ENCODE results near the gene LMCD1. TPM values are rescaled to one million over a fixed set of nuclear protein-coding genes. Genes with fewer than 3 reads are reported as not detected.

LMCD1 gene
- total and polyA plus RNA-seq, 2 of the 8 experiments (the other 6 are each of a cell fraction or from before 2014, with no cell fraction given), result 12.3 to 26.5 TPM

DNA sequence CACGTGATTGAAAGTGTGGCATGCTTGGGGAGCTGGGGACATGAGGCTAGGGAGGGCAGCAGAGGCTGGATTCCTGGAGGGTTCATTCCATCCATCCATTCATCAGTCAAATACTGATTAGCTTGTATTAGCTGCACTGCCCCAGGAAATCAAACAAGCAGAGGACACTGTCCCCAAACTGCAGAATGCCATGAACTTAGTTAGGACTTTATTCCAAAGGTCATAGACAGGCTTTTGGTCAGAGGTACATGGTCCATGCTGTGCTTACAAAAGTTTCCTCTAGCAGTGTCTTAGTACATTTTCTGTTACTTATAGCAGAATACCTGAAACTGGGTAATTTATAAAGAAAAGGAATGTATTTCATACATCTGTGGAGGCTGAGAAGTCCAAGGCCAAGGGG, 47.7 kb downstream of the LMCD1 start:
- Histone ChIP-seq H2BK12ac (ENCODE audit: low read depth, low read length) (no peak overlapping the region), H3K79me1 (ENCODE audit: low read depth, low read length) (no peaks in the 10 kb centered on the region), H4K91ac (replicated peaks; ENCODE audit: insufficient read length, low read length) (no peak overlapping the region), H4K5ac (ENCODE audit: insufficient read length, low read depth, low read length) (no peak overlapping the region), H3K9me3 (ENCODE audit: insufficient read depth in 2 of 2, low read depth in 1 of 2, low read length in 1 of 2) (no peaks in the 10 kb centered on the region), H3K4me2 (ENCODE audit: insufficient read depth in 1 of 2, low read depth in 2 of 2, low read length in 2 of 2) (no peak overlapping the region), H3K23me2 (ENCODE audit: low read depth, low read length) (no peaks in the 10 kb centered on the region), H3K4me1 (replicated peaks in 1 of 4; ENCODE audit: control insufficient read depth in 3 of 4, insufficient read depth in 4 of 4, low read length in 3 of 4) (no peaks in the 10 kb centered on the region), H2BK15ac (ENCODE audit: low read length) (no peak overlapping the region), H3K27me3 (replicated peaks in 1 of 4; ENCODE audit: control insufficient read depth in 3 of 4, extremely low read depth in 1 of 4, insufficient read depth in 3 of 4, low read length in 3 of 4) (no peaks in the 10 kb centered on the region), H2BK120ac (replicated peaks; ENCODE audit: low read depth, low read length) (no peak overlapping the region), H2BK20ac (ENCODE audit: low read length) (no peak overlapping the region), H3K4me3 (ENCODE audit: extremely low read depth in 1 of 4, insufficient read depth in 2 of 4, low read depth in 3 of 4, low read length in 4 of 4) (no peak overlapping the region), H3K79me2 (ENCODE audit: control insufficient read depth in 1 of 2, insufficient read depth in 2 of 2, low read length in 2 of 2) (no peaks in the 10 kb centered on the region), H4K8ac (ENCODE audit: extremely low read depth, insufficient read depth, low read length) (no peak overlapping the region), H3K4ac (replicated peaks; ENCODE audit: insufficient read length, low read depth, low read length) (no peak overlapping the region), H3K14ac (ENCODE audit: insufficient read length) (no peak overlapping the region), H3K18ac (ENCODE audit: extremely low read depth, low read length) (no peak overlapping the region), H4K20me1 (replicated peaks in 1 of 2; ENCODE audit: control insufficient read depth in 1 of 2, insufficient read depth in 2 of 2, low read length in 2 of 2) (no peaks in the 10 kb centered on the region), H3K27ac (ENCODE audit: low read depth, low read length) (no peak overlapping the region), H2AFZ (ENCODE audit: low read length) (no peak overlapping the region), H3K9ac (replicated peaks in 1 of 4; ENCODE audit: extremely low read depth in 1 of 4, low read depth in 3 of 4, low read length in 3 of 4) (no peak overlapping the region), H2BK5ac (ENCODE audit: low read depth, low read length) (no peak overlapping the region), H3K23ac (ENCODE audit: insufficient read length) (no peak overlapping the region), H3K56ac (replicated peaks; ENCODE audit: insufficient read length, low read depth, low read length) (no peak overlapping the region), H2AK5ac (ENCODE audit: low read depth, low read length) (no peak overlapping the region), H3K36me3 (ENCODE audit: control insufficient read depth in 2 of 4, insufficient read depth in 4 of 4, low read length in 3 of 4) (peaks cover 0 to 13% (median 4%) of the 10 kb centered on the region in 4 experiments; a peak in 5 of 8 replicates)
- FAIRE-seq (no peak), DNase-seq (ENCODE audit: low read depth in 1 of 2, low spot score in 2 of 2) (no peak)
- CTCF ChIA-PET (ENCODE audit: partially characterized antibody), result no interaction called here
- WGBS, 2 experiments (ENCODE audit: extremely low coverage in 1 of 2, insufficient coverage in 1 of 2, insufficient read length in 1 of 2, insufficient replicate concordance in 2 of 2, low coverage in 1 of 2, low lambda C conversion rate in 2 of 2, missing lambda C conversion rate in 1 of 2), result 70% methylated on average over 1 of the region's 1 CpG; no CpG with 5 or more reads in 1 of the 2 experiments
- TF ChIP-seq RFX5 (IDR thresholded peaks at IDR 0.05; ENCODE audit: borderline replicate concordance, low read depth, low read length), result no peak
- TF ChIP-seq CBX8 (IDR thresholded peaks at IDR 0.05; ENCODE audit: borderline replicate concordance, low read depth, low read length), result no peak
- no peak for TF ChIP-seq CTCF (IDR thresholded peaks at IDR 0.05; ENCODE audit: control extremely low read depth in 1 of 3, insufficient read depth in 1 of 3, low read depth in 1 of 3, low read length in 3 of 3)
- TF ChIP-seq TEAD4 (IDR thresholded peaks at IDR 0.05; ENCODE audit: low read depth, low read length), result no peak
- no peak for TF ChIP-seq TCF12 (IDR thresholded peaks at IDR 0.05; ENCODE audit: low read depth, low read length)
- TF ChIP-seq FOSL1 (IDR thresholded peaks at IDR 0.05; ENCODE audit: insufficient read depth, low read depth, low read length), result no peak
- no peak for TF ChIP-seq JUND (IDR thresholded peaks at IDR 0.05; ENCODE audit: low read length)
- TF ChIP-seq ATF3 (IDR thresholded peaks at IDR 0.05; ENCODE audit: insufficient read depth, low read depth, low read length), result no peak
- TF ChIP-seq TAF1 (IDR thresholded peaks at IDR 0.05; ENCODE audit: low read depth, low read length), result no peak
- no peak for TF ChIP-seq EZH2 (IDR thresholded peaks at IDR 0.05; ENCODE audit: low read depth, low read length, severe bottlenecking)
- no peak for TF ChIP-seq SIRT6 (IDR thresholded peaks at IDR 0.05; ENCODE audit: low read length)
- POLR2A ChIA-PET (ENCODE audit: partially characterized antibody), result no interaction called here

Measured in H1 (cell line).